ENCODE measurements around the gene LY6G5B.

DNA sequence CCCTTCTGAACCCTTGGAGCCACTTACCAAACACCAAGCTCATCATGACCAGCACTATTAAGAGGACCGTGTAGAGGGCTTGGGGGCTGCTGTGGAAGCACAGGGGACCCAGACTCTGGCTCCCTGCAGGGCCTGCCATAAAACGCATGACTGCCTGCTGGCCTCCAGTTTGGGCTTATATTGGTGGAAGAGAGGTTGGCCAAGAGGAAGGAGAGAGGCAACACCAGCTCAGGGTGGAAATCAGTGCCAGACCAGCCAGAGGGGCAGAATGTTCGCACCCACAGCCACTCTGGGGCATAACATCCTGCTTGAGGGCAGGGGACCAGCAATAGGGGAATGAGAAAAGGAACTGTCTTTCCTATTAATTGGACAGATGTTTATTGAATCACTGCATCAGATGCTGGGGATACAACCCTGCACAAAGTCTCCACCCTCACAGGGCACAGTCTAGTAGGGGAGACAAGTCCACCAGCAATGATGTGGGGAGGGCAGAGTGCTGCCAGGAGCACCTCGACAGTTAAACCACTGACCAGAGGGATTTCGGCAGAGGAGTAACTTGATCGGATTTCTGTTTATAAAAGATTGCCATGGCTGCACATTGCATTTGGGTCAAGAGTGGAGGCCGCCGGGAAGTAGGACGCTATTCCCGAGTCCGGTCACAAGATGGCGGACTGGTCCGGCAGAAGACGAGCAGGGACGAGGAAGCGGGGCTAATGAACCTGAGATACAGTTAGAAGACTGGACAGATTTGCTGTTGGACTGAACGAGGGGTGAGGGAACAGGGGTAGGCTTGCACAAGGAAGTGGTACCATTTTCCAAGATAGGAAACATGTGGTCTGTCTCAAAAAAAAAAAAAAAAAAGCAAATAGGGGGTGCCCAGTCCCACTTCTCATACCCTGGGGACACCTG is 10.7 kb downstream of the LY6G5B start, which contains the start of gene LY6G5C:
- no peak for TF ChIP-seq EZH2 (IDR thresholded peaks at IDR 0.05; ENCODE audit: borderline replicate concordance, low read length)
- TF ChIP-seq, protein P1, sequence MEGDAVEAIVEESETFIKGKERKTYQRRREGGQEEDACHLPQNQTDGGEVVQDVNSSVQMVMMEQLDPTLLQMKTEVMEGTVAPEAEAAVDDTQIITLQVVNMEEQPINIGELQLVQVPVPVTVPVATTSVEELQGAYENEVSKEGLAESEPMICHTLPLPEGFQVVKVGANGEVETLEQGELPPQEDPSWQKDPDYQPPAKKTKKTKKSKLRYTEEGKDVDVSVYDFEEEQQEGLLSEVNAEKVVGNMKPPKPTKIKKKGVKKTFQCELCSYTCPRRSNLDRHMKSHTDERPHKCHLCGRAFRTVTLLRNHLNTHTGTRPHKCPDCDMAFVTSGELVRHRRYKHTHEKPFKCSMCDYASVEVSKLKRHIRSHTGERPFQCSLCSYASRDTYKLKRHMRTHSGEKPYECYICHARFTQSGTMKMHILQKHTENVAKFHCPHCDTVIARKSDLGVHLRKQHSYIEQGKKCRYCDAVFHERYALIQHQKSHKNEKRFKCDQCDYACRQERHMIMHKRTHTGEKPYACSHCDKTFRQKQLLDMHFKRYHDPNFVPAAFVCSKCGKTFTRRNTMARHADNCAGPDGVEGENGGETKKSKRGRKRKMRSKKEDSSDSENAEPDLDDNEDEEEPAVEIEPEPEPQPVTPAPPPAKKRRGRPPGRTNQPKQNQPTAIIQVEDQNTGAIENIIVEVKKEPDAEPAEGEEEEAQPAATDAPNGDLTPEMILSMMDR (IDR thresholded peaks at IDR 0.05; ENCODE audit: low read length): peak; percentile 52

Measured in OCI-LY1 (cell line).